Fibroblast of the aortic adventitia (primary cell): ENCODE measurements around the gene SPRY4. TPM values are rescaled to one million over a fixed set of nuclear protein-coding genes. Genes with fewer than 3 reads are reported as not detected.

Experiments
- DNase-seq: peaks from one replicate; pipeline ENCODE4 v3.0.0-alpha.2; 2010; ENCODE audit warnings: low read depth
- H3K4me3 ChIP-seq: 2 replicates; pipeline ENCODE4 v1.5.1; 2011; ENCODE audit warnings: low read depth, mild to moderate bottlenecking, control low read depth, low read length, moderate library complexity
- CTCF ChIP-seq: IDR thresholded peaks from 2 replicates; pipeline ENCODE4 v1.5.1; 2011; ENCODE audit warnings: mild to moderate bottlenecking, low read length, control low read depth, inconsistent platforms; ENCODE audit not compliant: insufficient read depth
- total RNA-seq: library from RNA; depleted of rRNA; stranded (reverse); fragments of >200 nt; gene quantifications from 2 replicates; pipeline ENCODE4 v1.2.3, GENCODE V29; 2012; ENCODE audit warnings: low replicate concordance

SPRY4 gene
- total RNA-seq, 1 donor = 13.9 TPM

- TF ChIP-seq CTCF = no peak
- DNase-seq = peak; percentile 27
- H3K4me3 ChIP-seq = peak overlapping the region; percentile 23
Observed at GRCh38 chr5:142319560-142320429, 5.0 kb downstream of the SPRY4 start.

GRCh38 chr5:142319105-142319504 lies 5.7 kb downstream of the SPRY4 start:
- DNase-seq = peak; percentile 36
- H3K4me3 ChIP-seq = peak overlapping the region; percentile 23
- no peak for TF ChIP-seq CTCF

- peak; percentile 47 for TF ChIP-seq CTCF
- no peak overlapping the region for H3K4me3 ChIP-seq
- DNase-seq = peak; percentile 33
Observed at GRCh38 chr5:142317753-142318152, 7.1 kb downstream of the SPRY4 start.

GRCh38 chr5:142317173-142317572 lies 7.6 kb downstream of the SPRY4 start:
- no peak for TF ChIP-seq CTCF
- H3K4me3 ChIP-seq = no peak overlapping the region
- DNase-seq = peak; percentile 18

GRCh38 chr5:142316681-142317080 lies 8.1 kb downstream of the SPRY4 start:
- DNase-seq = no peak
- no peak overlapping the region for H3K4me3 ChIP-seq
- TF ChIP-seq CTCF = no peak

GRCh38 chr5:142316051-142316450 lies 8.8 kb downstream of the SPRY4 start:
- no peak for TF ChIP-seq CTCF
- DNase-seq = peak; percentile 66
- no peak overlapping the region for H3K4me3 ChIP-seq
